ENCODE data around the gene CTDSPL. TPM values are rescaled to one million over a fixed set of nuclear protein-coding genes. Genes with fewer than 3 reads are reported as not detected.

CTDSPL gene
- total and polyA plus RNA-seq, 2 experiments from 2014 or later, result 29.2 to 33.7 TPM

- TF ChIP-seq CTCF (IDR thresholded peaks at IDR 0.05; ENCODE audit: poor library complexity), result no peak
- no peak for TF ChIP-seq EZH2phosphoT487 (IDR thresholded peaks at IDR 0.05; ENCODE audit: low read depth, severe bottlenecking, unreplicated experiment)
- TF ChIP-seq EZH2 (IDR thresholded peaks at IDR 0.05; ENCODE audit: borderline replicate concordance), result no peak
- H3K9me3 ChIP-seq (ENCODE audit: low read depth), result no peaks in the 10 kb centered on the region
- no peak overlapping the region for H3K27ac ChIP-seq
- DNase-seq (ENCODE audit: low spot score), result no peak
- no peaks in the 10 kb centered on the region for H3K4me1 ChIP-seq (ENCODE audit: insufficient read depth)
- no peaks in the 10 kb centered on the region for H3K36me3 ChIP-seq (replicated peaks; ENCODE audit: insufficient read depth, low read depth)
- no peaks in the 10 kb centered on the region for H3K9me2 ChIP-seq (replicated peaks; ENCODE audit: insufficient read depth)
- no peaks in the 10 kb centered on the region for H3K79me2 ChIP-seq
- WGBS (ENCODE audit: low lambda C conversion rate, missing lambda C conversion rate), result 76% methylated on average over 1 of the region's 1 CpG
- no peak overlapping the region for H2AFZ ChIP-seq
- no peak overlapping the region for H3K4me2 ChIP-seq
- no peak overlapping the region for H3K4me3 ChIP-seq
- H3K27me3 ChIP-seq, result no peaks in the 10 kb centered on the region
- no peaks in the 10 kb centered on the region for H4K20me1 ChIP-seq (ENCODE audit: insufficient read depth, poor library complexity, severe bottlenecking)
Observed at GRCh38 chr3:37836589-37836988, 25.1 kb upstream of the CTDSPL start.

- Histone ChIP-seq H4K20me1 (ENCODE audit: insufficient read depth, poor library complexity, severe bottlenecking) (no peaks in the 10 kb centered on the region), H3K27ac (no peak overlapping the region), H2AFZ (no peak overlapping the region), H3K9me2 (replicated peaks; ENCODE audit: insufficient read depth) (no peaks in the 10 kb centered on the region), H3K4me3 (no peak overlapping the region), H3K79me2 (no peaks in the 10 kb centered on the region), H3K36me3 (replicated peaks; ENCODE audit: insufficient read depth, low read depth) (no peaks in the 10 kb centered on the region), H3K4me1 (ENCODE audit: insufficient read depth) (no peaks in the 10 kb centered on the region), H3K4me2 (no peak overlapping the region), H3K9me3 (ENCODE audit: low read depth) (no peaks in the 10 kb centered on the region), H3K27me3 (no peaks in the 10 kb centered on the region)
- TF ChIP-seq EZH2 (IDR thresholded peaks at IDR 0.05; ENCODE audit: borderline replicate concordance), result no peak
- TF ChIP-seq CTCF (IDR thresholded peaks at IDR 0.05; ENCODE audit: poor library complexity), result no peak
- no peak for TF ChIP-seq EZH2phosphoT487 (IDR thresholded peaks at IDR 0.05; ENCODE audit: low read depth, severe bottlenecking, unreplicated experiment)
- DNase-seq (ENCODE audit: low spot score), result no peak
- WGBS (ENCODE audit: low lambda C conversion rate, missing lambda C conversion rate), result 36% methylated on average over 4 of the region's 4 CpGs
Observed at GRCh38 chr3:37847689-37848088, 14.0 kb upstream of the CTDSPL start.

GRCh38 chr3:37849146-37849923 is 12.3 kb upstream of the CTDSPL start:
- no peaks in the 10 kb centered on the region for H3K36me3 ChIP-seq (replicated peaks; ENCODE audit: insufficient read depth, low read depth)
- no peaks in the 10 kb centered on the region for H3K9me3 ChIP-seq (ENCODE audit: low read depth)
- TF ChIP-seq EZH2phosphoT487 (IDR thresholded peaks at IDR 0.05; ENCODE audit: low read depth, severe bottlenecking, unreplicated experiment) (no peak), EZH2 (IDR thresholded peaks at IDR 0.05; ENCODE audit: borderline replicate concordance) (no peak), CTCF (IDR thresholded peaks at IDR 0.05; ENCODE audit: poor library complexity) (no peak)
- no peak for DNase-seq (ENCODE audit: low spot score)
- no peak overlapping the region for H3K4me3 ChIP-seq
- H3K79me2 ChIP-seq, result no peaks in the 10 kb centered on the region
- WGBS (ENCODE audit: low lambda C conversion rate, missing lambda C conversion rate), result 80% methylated on average over 11 of the region's 11 CpGs
- H3K4me1 ChIP-seq (ENCODE audit: insufficient read depth), result no peaks in the 10 kb centered on the region
- no peak overlapping the region for H2AFZ ChIP-seq
- no peaks in the 10 kb centered on the region for H4K20me1 ChIP-seq (ENCODE audit: insufficient read depth, poor library complexity, severe bottlenecking)
- H3K4me2 ChIP-seq, result no peak overlapping the region
- no peak overlapping the region for H3K27ac ChIP-seq
- H3K27me3 ChIP-seq, result no peaks in the 10 kb centered on the region
- H3K9me2 ChIP-seq (replicated peaks; ENCODE audit: insufficient read depth), result no peaks in the 10 kb centered on the region
